GM12878 (cell line): Measurements from ENCODE around the gene FAM186B. TPM values are rescaled to one million over a fixed set of nuclear protein-coding genes. Genes with fewer than 3 reads are reported as not detected.

Experiments
- ATAC-seq: fragments of 200-7000 bp; cut with Tn5 transposase; 3 replicates; pipeline ENCODE4 v1.9.1; 2020; ENCODE audit warnings: mild to moderate bottlenecking, moderate library complexity
- BruUV-seq: library from RNA; stranded (reverse); fragments of 400-500 nt; replicated peaks from 2 replicates; lab custom pipeline; 2021; lab: Mats Ljungman, UMichigan
- CTCF ChIA-PET: fragments of 300-600 bp; sonication (Branson Sonifier 250); formaldehyde crosslinking; extraction: SDS; loops from one replicate; lab custom pipeline; 2021; ENCODE audit warnings: inconsistent platforms; lab: Yijun Ruan, JAX
- POLR2A ChIA-PET: fragments of 350-600 bp; formaldehyde crosslinking; extraction: SDS; loops from one replicate; lab custom pipeline; 2021; ENCODE audit warnings: inconsistent platforms; lab: Charles Lee
- RAD21 ChIA-PET: fragments of 300-600 bp; sonication (Branson Sonifier 250); formaldehyde crosslinking; loops from one replicate; lab custom pipeline; 2023; ENCODE audit warnings: antibody characterized with exemption; ENCODE audit not compliant: unreplicated experiment; lab: Charles Lee
- SMC1A ChIA-PET: fragments of 300-600 bp; sonication (Branson Sonifier 250); formaldehyde crosslinking; loops from one replicate; lab custom pipeline; 2023; ENCODE audit not compliant: unreplicated experiment, uncharacterized antibody; lab: Charles Lee
- DNase-seq: peaks from one replicate; pipeline ENCODE4 v3.0.0-alpha.2; 2011; ENCODE audit warnings: low read depth, low spot score
- FAIRE-seq: peaks from 3 replicates; lab custom pipeline; 2011; peaks lifted over from hg19 to GRCh38; lab: Jason Lieb, UNC
- H2AFZ ChIP-seq: 2 replicates; pipeline ENCODE4 v1.6.0; 2011; ENCODE audit warnings: low read depth, low read length, control low read depth; ENCODE audit not compliant: control insufficient read depth
- H3K27ac ChIP-seq: 2 replicates; pipeline ENCODE4 v1.5.1; 2011; ENCODE audit warnings: control low read depth; ENCODE audit not compliant: control insufficient read depth, insufficient read depth
- H3K27me3 ChIP-seq, 2 experiments: replicated peaks in 1 of 2; 2 replicates each; pipeline versions ENCODE4 v1.6.0 to v1.6.1; 2011; ENCODE audit warnings: low read length in 1 of 2; ENCODE audit not compliant: control insufficient read depth in 2 of 2, insufficient read depth in 2 of 2
- H3K36me3 ChIP-seq, 2 experiments: 2 replicates each; pipeline ENCODE4 v1.5.1; 2011; ENCODE audit warnings: low read length in 1 of 2; ENCODE audit not compliant: control insufficient read depth in 2 of 2, insufficient read depth in 2 of 2
- H3K4me1 ChIP-seq: 2 replicates; pipeline ENCODE4 v1.6.1; 2011; ENCODE audit warnings: mild to moderate bottlenecking, low read length, moderate library complexity, mixed read lengths; ENCODE audit not compliant: control insufficient read depth, insufficient read depth
- H3K4me2 ChIP-seq: 2 replicates; pipeline ENCODE4 v1.6.0; 2011; ENCODE audit warnings: control low read depth; ENCODE audit not compliant: control insufficient read depth, insufficient read depth
- H3K4me3 ChIP-seq: fragments of 200-600 bp; sonication (generic); 2 replicates; pipeline ENCODE4 v1.5.1; 2016
- H3K79me2 ChIP-seq: 2 replicates; pipeline ENCODE4 v1.6.0; 2011; ENCODE audit warnings: low read length; ENCODE audit not compliant: control insufficient read depth, insufficient read depth
- H3K9ac ChIP-seq: 2 replicates; pipeline ENCODE4 v1.8.0; 2011; ENCODE audit warnings: low read length, control low read depth, mixed read lengths; ENCODE audit not compliant: control insufficient read depth, insufficient read depth
- H3K9me3 ChIP-seq: replicated peaks from 3 replicates; pipeline ENCODE4 v1.5.1; 2011; ENCODE audit warnings: mild to moderate bottlenecking, low read length; ENCODE audit not compliant: control insufficient read depth, insufficient read depth
- H4K20me1 ChIP-seq: 2 replicates; pipeline ENCODE4 v1.6.0; 2011; ENCODE audit not compliant: control insufficient read depth, insufficient read depth
- BCL11A ChIP-seq: IDR thresholded peaks from 2 replicates; pipeline ENCODE4 v1.6.1; 2011; ENCODE audit warnings: low read depth, low read length
- BHLHE40 ChIP-seq, 2 experiments: fragments of 450-650 bp in 1 of 2; IDR thresholded peaks; 2 replicates each; pipeline ENCODE4 v1.6.1; 2011 to 2017; ENCODE audit warnings: low read depth in 2 of 2, borderline replicate concordance in 1 of 2, improper control_type of control experiment in 1 of 2, low read length in 1 of 2, mild to moderate bottlenecking in 1 of 2
- CHD4 ChIP-seq: fragments of 200-600 bp; sonication (generic); IDR thresholded peaks from 2 replicates; pipeline ENCODE4 v1.6.1; 2016; ENCODE audit warnings: mild to moderate bottlenecking
- CREM ChIP-seq: IDR thresholded peaks from 2 replicates; pipeline ENCODE4 v1.6.1; 2014; ENCODE audit warnings: antibody characterized with exemption, low read depth
- ETV6 ChIP-seq, 2 experiments: fragments of 450-650 bp in 1 of 2; IDR thresholded peaks in 1 of 2; conservative IDR thresholded peaks in 1 of 2; 2 replicates each; pipeline ENCODE4 v1.6.1; 2014; ENCODE audit warnings: antibody characterized with exemption in 1 of 2, borderline replicate concordance in 1 of 2, low read depth in 1 of 2, mild to moderate bottlenecking in 1 of 2, moderate library complexity in 1 of 2
- EZH2 ChIP-seq: IDR thresholded peaks from 2 replicates; pipeline ENCODE4 v1.6.1; 2012; ENCODE audit warnings: low read depth, mild to moderate bottlenecking, control low read depth, inconsistent platforms, low read length, borderline replicate concordance; ENCODE audit not compliant: control insufficient read depth
- FOS ChIP-seq: IDR thresholded peaks from 3 replicates; pipeline ENCODE4 v1.6.1; 2011; ENCODE audit warnings: borderline replicate concordance; ENCODE audit not compliant: insufficient read length; ENCODE audit errors: extremely low read depth
- GABPA ChIP-seq: IDR thresholded peaks from 2 replicates; pipeline ENCODE4 v1.6.1; 2014; ENCODE audit warnings: antibody characterized with exemption, low read depth, mild to moderate bottlenecking, inconsistent platforms
- HDAC6 ChIP-seq: fragments of 200-600 bp; sonication (generic); IDR thresholded peaks from one replicate; pipeline ENCODE4 v1.8.0; 2017; ENCODE audit warnings: antibody characterized with exemption; ENCODE audit not compliant: unreplicated experiment
- MXI1 ChIP-seq: fragments of 150-350 bp; IDR thresholded peaks from 2 replicates; pipeline ENCODE4 v1.6.1; 2011; ENCODE audit warnings: low read depth, mild to moderate bottlenecking, inconsistent platforms, low read length, improper control_type of control experiment
- MYC ChIP-seq: IDR thresholded peaks from 2 replicates; pipeline ENCODE4 v1.6.1; 2011; ENCODE audit warnings: mild to moderate bottlenecking, low read length, moderate library complexity, inconsistent platforms; ENCODE audit not compliant: insufficient read depth, insufficient replicate concordance, insufficient read length, severe bottlenecking
- NFYA ChIP-seq: IDR thresholded peaks from 2 replicates; pipeline ENCODE4 v1.6.1; 2011; ENCODE audit warnings: low read depth, mild to moderate bottlenecking, low read length, improper control_type of control experiment, borderline replicate concordance
- PML ChIP-seq: IDR thresholded peaks from 2 replicates; pipeline ENCODE4 v1.6.1; 2012; ENCODE audit warnings: low read length, inconsistent platforms
- POLR2AphosphoS2 ChIP-seq: IDR thresholded peaks from 2 replicates; pipeline ENCODE4 v1.6.1; 2011; ENCODE audit warnings: low read depth, mild to moderate bottlenecking, low read length, improper control_type of control experiment, moderate library complexity
- SREBF1 ChIP-seq: IDR thresholded peaks from 2 replicates; pipeline ENCODE4 v1.6.1; 2012; ENCODE audit warnings: mild to moderate bottlenecking, low read length
- TAF1 ChIP-seq: IDR thresholded peaks from 2 replicates; pipeline ENCODE4 v1.6.1; 2011; ENCODE audit warnings: mild to moderate bottlenecking, low read depth, low read length, borderline replicate concordance
- TCF7 ChIP-seq: IDR thresholded peaks from 2 replicates; pipeline ENCODE4 v1.6.1; 2014; ENCODE audit warnings: antibody characterized with exemption, borderline replicate concordance
- USF2 ChIP-seq: IDR thresholded peaks from 2 replicates; pipeline ENCODE4 v1.6.1; 2011; ENCODE audit warnings: low read depth, low read length, improper control_type of control experiment, borderline replicate concordance
- WGBS: methylation state at CpG from one replicate; pipeline ENCODE4 v1.1.6; 2016; ENCODE audit warnings: low lambda C conversion rate; ENCODE audit not compliant: insufficient replicate concordance, insufficient coverage; ENCODE audit errors: missing lambda C conversion rate; 5-methylcytosine and 5-hydroxymethylcytosine counted together
- in situ Hi-C: fragments of 300-500 bp; cut with MboI; formaldehyde crosslinking; loops from 9 replicates; pipeline ENCODE4 v1.14.3; 2018; ENCODE audit warnings: mixed read lengths
- intact Hi-C: fragments of 100-400 bp; cut with micrococcal nuclease; formaldehyde crosslinking; loops from one replicate; pipeline ENCODE4 v1.14.2; 2022; ENCODE audit not compliant: unreplicated experiment
- polyA plus RNA-seq, 11 experiments: library from polyadenylated mRNA; depleted of rRNA in 4 of 11; unstranded in 6 of 11; stranded (reverse) in 5 of 11; fragments of >200 nt; fragmentation: Nextera tagmentation in 4 of 11; fragmentation: Illumina TruSeq in 1 of 11; extraction: Ambion mirVana in 4 of 11; extraction: Trizol in 1 of 11; gene quantifications; 1 replicate in 1 of 11; 2 replicates in 10 of 11; pipeline versions ENCODE4 v1.2.1 to v1.2.3, GENCODE V29; 2011 to 2016; ENCODE audit warnings: inconsistent platforms in 2 of 11, missing spikeins in 2 of 11, low read depth in 1 of 11
- total RNA-seq, 4 experiments: library from RNA; depleted of rRNA in 3 of 4; stranded (reverse); fragments of >200 nt in 3 of 4; fragmentation: Illumina TruSeq in 1 of 4; extraction: Trizol in 1 of 4; gene quantifications; 2 replicates each; pipeline versions ENCODE4 v1.2.1 to v1.2.3, GENCODE V29; 2013 to 2021

FAM186B gene
- total and polyA plus RNA-seq, 10 of the 15 experiments (the other 5 are each of a cell fraction or from before 2014, with no cell fraction given), result 0.13 to 0.79 (median 0.51) TPM

- POLR2A ChIA-PET, result interaction anchor here (0.5 kb wide), 1 partner anchor 19 kb away, joined by 3 read pairs; no protein-coding TSS in a partner anchor
- ATAC-seq, result no peak
- Histone ChIP-seq H3K79me2 (no peaks in the 10 kb centered on the region), H3K4me1 (peaks cover 8% of the 10 kb centered on the region), H3K9ac (no peak overlapping the region), H3K36me3 (no peaks in the 10 kb centered on the region), H3K27me3 (no peaks in the 10 kb centered on the region), H3K4me3 (no peak overlapping the region), H3K9me3 (no peaks in the 10 kb centered on the region), H4K20me1 (no peaks in the 10 kb centered on the region), H3K27ac (no peak overlapping the region), H3K4me2 (no peak overlapping the region), H2AFZ (no peak overlapping the region)
- SMC1A ChIA-PET, result interaction anchor here (1.9 kb wide), 1 partner anchor 269 kb away, joined by 6 read pairs; no protein-coding TSS in a partner anchor
- TF ChIP-seq NFYA, result no peak
- no peak for TF ChIP-seq GABPA
- no peak for TF ChIP-seq TAF1
- TF ChIP-seq TCF7, result no peak
- TF ChIP-seq MXI1, result no peak
- no peak for TF ChIP-seq BCL11A
- no peak for TF ChIP-seq MYC
- TF ChIP-seq HDAC6, result no peak
- TF ChIP-seq CHD4, result no peak
- TF ChIP-seq POLR2AphosphoS2, result no peak
- TF ChIP-seq ETV6 (conservative IDR thresholded peaks at IDR 0.05 in 1 of 2, IDR thresholded peaks at IDR 0.05 in 1 of 2; ENCODE audit: borderline replicate concordance in 1 of 2, low read depth in 1 of 2), result no peak
- no peak for TF ChIP-seq EZH2
- no peak for TF ChIP-seq USF2
- TF ChIP-seq BHLHE40 (IDR thresholded peaks at IDR 0.05; ENCODE audit: borderline replicate concordance in 1 of 2, low read depth in 2 of 2, low read length in 1 of 2), result no peak
- TF ChIP-seq CREM, result no peak
- no peak for TF ChIP-seq FOS
- TF ChIP-seq SREBF1, result no peak
- no peak for TF ChIP-seq PML
- DNase-seq, result no peak
- intact Hi-C loops, result no loop called here
- CTCF ChIA-PET, result interaction anchor here (1.1 to 2.1 kb wide), 5 partner anchors 14 to 82 kb away, joined by 3 to 5 read pairs (median 4); no protein-coding TSS in a partner anchor
- WGBS, result 93% methylated on average over 1 of the region's 1 CpG
- no TSS peak for BruUV-seq
- in situ Hi-C loops, result no loop called here
- FAIRE-seq, result no peak
- RAD21 ChIA-PET, result no interaction called here
These were observed 21.4 kb upstream of the FAM186B start for GRCh38 chr12:49626836-49627235.
